Measurements from ENCODE around the gene EFCAB12.

DNA sequence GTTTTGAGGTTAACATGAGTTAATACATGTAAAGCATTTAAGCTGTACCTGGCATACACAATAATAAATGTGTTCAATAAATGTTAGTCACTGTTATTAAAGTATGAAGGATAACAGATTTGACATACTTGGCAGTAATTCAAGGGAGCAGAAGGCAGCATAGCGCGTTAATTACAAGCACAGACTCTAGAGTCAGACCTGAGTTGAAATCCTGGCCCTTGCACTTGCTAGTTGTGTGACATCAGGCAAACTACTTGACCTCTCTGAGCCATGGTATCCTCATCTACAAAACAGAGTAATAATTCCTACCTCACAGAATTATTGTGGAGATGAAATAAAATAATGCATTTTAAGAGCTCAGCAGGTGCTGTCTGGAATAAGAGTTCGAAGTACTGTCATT is 17.0 kb upstream of the EFCAB12 start:
- TF ChIP-seq, protein P1, sequence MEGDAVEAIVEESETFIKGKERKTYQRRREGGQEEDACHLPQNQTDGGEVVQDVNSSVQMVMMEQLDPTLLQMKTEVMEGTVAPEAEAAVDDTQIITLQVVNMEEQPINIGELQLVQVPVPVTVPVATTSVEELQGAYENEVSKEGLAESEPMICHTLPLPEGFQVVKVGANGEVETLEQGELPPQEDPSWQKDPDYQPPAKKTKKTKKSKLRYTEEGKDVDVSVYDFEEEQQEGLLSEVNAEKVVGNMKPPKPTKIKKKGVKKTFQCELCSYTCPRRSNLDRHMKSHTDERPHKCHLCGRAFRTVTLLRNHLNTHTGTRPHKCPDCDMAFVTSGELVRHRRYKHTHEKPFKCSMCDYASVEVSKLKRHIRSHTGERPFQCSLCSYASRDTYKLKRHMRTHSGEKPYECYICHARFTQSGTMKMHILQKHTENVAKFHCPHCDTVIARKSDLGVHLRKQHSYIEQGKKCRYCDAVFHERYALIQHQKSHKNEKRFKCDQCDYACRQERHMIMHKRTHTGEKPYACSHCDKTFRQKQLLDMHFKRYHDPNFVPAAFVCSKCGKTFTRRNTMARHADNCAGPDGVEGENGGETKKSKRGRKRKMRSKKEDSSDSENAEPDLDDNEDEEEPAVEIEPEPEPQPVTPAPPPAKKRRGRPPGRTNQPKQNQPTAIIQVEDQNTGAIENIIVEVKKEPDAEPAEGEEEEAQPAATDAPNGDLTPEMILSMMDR (conservative IDR thresholded peaks at IDR 0.05): no peak
- TF ChIP-seq ZFX (IDR thresholded peaks at IDR 0.05): no peak

All from C4-2B (cell line).